Middle frontal gyrus (tissue), 1 donor: Measurements from ENCODE around the gene COL9A1.

Source experiments
- DNase-seq: peaks from one replicate; pipeline ENCODE4 v3.0.0-alpha.2; 2015; ENCODE audit warnings: low spot score; ENCODE audit errors: extremely low spot score

The COL9A1 gene

GRCh38 chr6:70289299-70289698 lies 13.6 kb downstream of the COL9A1 start:
- no peak for DNase-seq

- DNase-seq, result no peak
Measured at GRCh38 chr6:70286905-70287304, 16.0 kb downstream of the COL9A1 start.

- DNase-seq, result no peak
Measured at GRCh38 chr6:70285201-70285600, 17.7 kb downstream of the COL9A1 start.

GRCh38 chr6:70282919-70283461 lies 19.9 kb downstream of the COL9A1 start:
- DNase-seq, result no peak

GRCh38 chr6:70282312-70282918 lies 20.5 kb downstream of the COL9A1 start:
- DNase-seq, result no peak

GRCh38 chr6:70281923-70282311 lies 21.0 kb downstream of the COL9A1 start:
- DNase-seq, result no peak

- no peak for DNase-seq
Measured at GRCh38 chr6:70280400-70280853, 22.5 kb downstream of the COL9A1 start.

GRCh38 chr6:70277470-70277869 lies 25.4 kb downstream of the COL9A1 start:
- DNase-seq, result no peak

GRCh38 chr6:70274338-70274737 lies 28.5 kb downstream of the COL9A1 start:
- no peak for DNase-seq

GRCh38 chr6:70272071-70272470 lies 30.8 kb downstream of the COL9A1 start:
- no peak for DNase-seq

GRCh38 chr6:70270287-70271005 lies 32.4 kb downstream of the COL9A1 start:
- no peak for DNase-seq

GRCh38 chr6:70266142-70266541 lies 36.7 kb downstream of the COL9A1 start:
- DNase-seq, result no peak

GRCh38 chr6:70264306-70264705 lies 38.6 kb downstream of the COL9A1 start:
- no peak for DNase-seq

GRCh38 chr6:70258483-70258882 lies 44.4 kb downstream of the COL9A1 start:
- DNase-seq, result no peak

GRCh38 chr6:70257768-70258273 lies 45.1 kb downstream of the COL9A1 start:
- DNase-seq, result no peak

GRCh38 chr6:70254784-70255183 lies 48.1 kb downstream of the COL9A1 start:
- DNase-seq, result no peak

GRCh38 chr6:70253923-70254322 lies 49.0 kb downstream of the COL9A1 start:
- DNase-seq, result no peak

- DNase-seq, result no peak
Measured at GRCh38 chr6:70252604-70253003, 50.3 kb downstream of the COL9A1 start.

GRCh38 chr6:70246118-70246517 lies 56.8 kb downstream of the COL9A1 start:
- DNase-seq, result no peak

- no peak for DNase-seq
Measured at GRCh38 chr6:70241991-70242420, 60.9 kb downstream of the COL9A1 start.

- no peak for DNase-seq
Measured at GRCh38 chr6:70241031-70241430, 61.9 kb downstream of the COL9A1 start.

- no peak for DNase-seq
Measured at GRCh38 chr6:70236343-70236742, 66.5 kb downstream of the COL9A1 start.
